H9 (cell line): ENCODE data around the gene FGF3. TPM values are rescaled to one million over a fixed set of nuclear protein-coding genes. Genes with fewer than 3 reads are reported as not detected.
A peak's percentile ranks its signal among the peaks of the same experiment; 100 is the strongest.

Source experiments
- DNase-seq: peaks from one replicate; pipeline ENCODE4 v3.0.0-alpha.2; 2017
- H2AFZ ChIP-seq: one replicate; pipeline ENCODE4 v1.6.1; 2013; ENCODE audit warnings: mild to moderate bottlenecking, low read length, control low read depth, moderate library complexity
- H2AK5ac ChIP-seq: 2 replicates; pipeline ENCODE4 v1.6.1; 2013; ENCODE audit warnings: low read length, control low read depth, mixed read lengths; ENCODE audit not compliant: insufficient read length
- H2BK120ac ChIP-seq: one replicate; pipeline ENCODE4 v1.6.1; 2013; ENCODE audit warnings: low read depth, mild to moderate bottlenecking, low read length, control low read depth, inconsistent platforms; ENCODE audit not compliant: poor library complexity, severe bottlenecking
- H2BK12ac ChIP-seq: 2 replicates; pipeline ENCODE4 v1.6.1; 2013; ENCODE audit warnings: low read length, control low read depth, mixed read lengths, low read depth; ENCODE audit not compliant: insufficient read length
- H2BK15ac ChIP-seq: 2 replicates; pipeline ENCODE4 v1.6.1; 2013; ENCODE audit warnings: low read depth, low read length, control low read depth
- H2BK20ac ChIP-seq: one replicate; pipeline ENCODE4 v1.6.1; 2013; ENCODE audit warnings: low read depth, mild to moderate bottlenecking, low read length, control low read depth, inconsistent platforms; ENCODE audit not compliant: poor library complexity, severe bottlenecking
- H2BK5ac ChIP-seq: 2 replicates; pipeline ENCODE4 v1.6.1; 2013; ENCODE audit warnings: low read length, control low read depth, mixed read lengths; ENCODE audit not compliant: insufficient read length
- H3K14ac ChIP-seq: 2 replicates; pipeline ENCODE4 v1.6.1; 2013; ENCODE audit warnings: low read length, control low read depth; ENCODE audit not compliant: insufficient read depth
- H3K18ac ChIP-seq: 2 replicates; pipeline ENCODE4 v1.6.1; 2013; ENCODE audit warnings: low read depth, mild to moderate bottlenecking, mixed read lengths, low read length, control low read depth; ENCODE audit not compliant: insufficient read length
- H3K23ac ChIP-seq: 2 replicates; pipeline ENCODE4 v1.6.1; 2013; ENCODE audit warnings: low read length, control low read depth, mixed read lengths, low read depth; ENCODE audit not compliant: insufficient read length
- H3K23me2 ChIP-seq: 2 replicates; pipeline ENCODE4 v1.6.1; 2013; ENCODE audit warnings: low read depth, mild to moderate bottlenecking, mixed read lengths, low read length, control low read depth; ENCODE audit not compliant: insufficient read length, poor library complexity, severe bottlenecking
- H3K27ac ChIP-seq: 2 replicates; pipeline ENCODE4 v1.5.1; 2013; ENCODE audit warnings: low read length, control low read depth, mixed read lengths, low read depth; ENCODE audit not compliant: insufficient read length
- H3K27me3 ChIP-seq: 2 replicates; pipeline ENCODE4 v1.6.1; 2013; ENCODE audit warnings: low read length, control low read depth, inconsistent platforms; ENCODE audit not compliant: insufficient read depth
- H3K4ac ChIP-seq: 2 replicates; pipeline ENCODE4 v1.6.1; 2013; ENCODE audit warnings: low read depth, mild to moderate bottlenecking, control low read depth, inconsistent platforms, low read length, moderate library complexity
- H3K4me1 ChIP-seq: 2 replicates; pipeline ENCODE4 v1.6.1; 2013; ENCODE audit warnings: low read length, control low read depth, inconsistent platforms; ENCODE audit not compliant: insufficient read depth
- H3K4me2 ChIP-seq: 2 replicates; pipeline ENCODE4 v1.6.1; 2013; ENCODE audit warnings: low read length, control low read depth, mixed read lengths; ENCODE audit not compliant: insufficient read length, insufficient read depth
- H3K56ac ChIP-seq: 2 replicates; pipeline ENCODE4 v1.6.1; 2013; ENCODE audit warnings: low read depth, mild to moderate bottlenecking, mixed read lengths, low read length, control low read depth; ENCODE audit not compliant: insufficient read length
- H3K79me1 ChIP-seq: 2 replicates; pipeline ENCODE4 v1.6.1; 2013; ENCODE audit warnings: low read depth, mild to moderate bottlenecking, moderate library complexity, low read length, control low read depth, inconsistent platforms; ENCODE audit not compliant: insufficient read depth, poor library complexity, severe bottlenecking
- H3K79me2 ChIP-seq: 2 replicates; pipeline ENCODE4 v1.6.1; 2013; ENCODE audit warnings: low read length, control low read depth, inconsistent platforms; ENCODE audit not compliant: insufficient read depth
- H3K9ac ChIP-seq: 2 replicates; pipeline ENCODE4 v1.6.1; 2013; ENCODE audit warnings: low read length, control low read depth, mixed read lengths; ENCODE audit not compliant: insufficient read length; ENCODE audit errors: extremely low read depth
- H3K9me3 ChIP-seq: one replicate; pipeline ENCODE4 v1.6.1; 2013; ENCODE audit warnings: low read depth, low read length, inconsistent platforms; ENCODE audit not compliant: control insufficient read depth
- H3T11ph ChIP-seq: one replicate; pipeline ENCODE4 v1.6.1; 2013; ENCODE audit warnings: mild to moderate bottlenecking, low read length, control low read depth, inconsistent platforms
- H4K20me1 ChIP-seq: one replicate; pipeline ENCODE4 v1.6.1; 2013; ENCODE audit not compliant: control insufficient read depth, insufficient read length, insufficient read depth
- H4K5ac ChIP-seq: 2 replicates; pipeline ENCODE4 v1.6.1; 2013; ENCODE audit warnings: low read depth, mild to moderate bottlenecking, mixed read lengths, low read length, control low read depth; ENCODE audit not compliant: insufficient read length
- H4K8ac ChIP-seq: replicated peaks from 2 replicates; pipeline ENCODE4 v1.6.1; 2013; ENCODE audit warnings: low read length, control low read depth, mixed read lengths, low read depth; ENCODE audit not compliant: insufficient read length
- H4K91ac ChIP-seq: 2 replicates; pipeline ENCODE4 v1.6.1; 2013; ENCODE audit warnings: low read depth, mild to moderate bottlenecking, moderate library complexity, mixed read lengths, low read length, control low read depth; ENCODE audit not compliant: insufficient read length
- H3K27ac Mint-ChIP-seq, 3 experiments: 2 replicates in 2 of 3; 3 replicates in 1 of 3; pipeline ENCODE4 v1.8.0; 2020 to 2021; ENCODE audit warnings: mixed read lengths in 3 of 3, mild to moderate bottlenecking in 1 of 3, moderate library complexity in 1 of 3
- H3K27me3 Mint-ChIP-seq: 2 replicates; pipeline ENCODE4 v1.8.0; 2021; ENCODE audit warnings: low read depth, mild to moderate bottlenecking, moderate library complexity, mixed read lengths
- H3K36me3 Mint-ChIP-seq, 3 experiments: 2 replicates in 2 of 3; 3 replicates in 1 of 3; pipeline ENCODE4 v1.8.0; 2020 to 2021; ENCODE audit warnings: low read depth in 3 of 3, mixed read lengths in 3 of 3; ENCODE audit not compliant: insufficient read depth in 1 of 3
- H3K4me1 Mint-ChIP-seq, 2 experiments: 2 replicates each; pipeline ENCODE4 v1.8.0; 2020; ENCODE audit warnings: mixed read lengths in 2 of 2
- H3K4me3 Mint-ChIP-seq, 2 experiments: 2 replicates in 1 of 2; 3 replicates in 1 of 2; pipeline ENCODE4 v1.8.0; 2020 to 2021; ENCODE audit warnings: mild to moderate bottlenecking in 2 of 2, mixed read lengths in 2 of 2, moderate library complexity in 1 of 2
- H3K9me3 Mint-ChIP-seq, 2 experiments: 2 replicates in 1 of 2; 3 replicates in 1 of 2; pipeline ENCODE4 v1.8.0; 2020; ENCODE audit warnings: mild to moderate bottlenecking in 2 of 2, mixed read lengths in 2 of 2, moderate library complexity in 1 of 2
- WGBS: extraction: QIAGEN DNeasy Blood & Tissue Kit; methylation state at CpG from one replicate; pipeline ENCODE4 v1.1.7; 2013; ENCODE audit warnings: missing lambda C conversion rate, low lambda C conversion rate, mixed read lengths; ENCODE audit not compliant: insufficient read length; ENCODE audit errors: extremely low coverage; 5-methylcytosine and 5-hydroxymethylcytosine counted together
- total RNA-seq: library from RNA; stranded (reverse); gene quantifications from 2 replicates; pipeline ENCODE4 v1.2.1, GENCODE V29; 2021
- TF ChIP-seq, protein P1 (sequence below): fragments of 200-600 bp; sonication (generic); conservative IDR thresholded peaks from 3 replicates; pipeline ENCODE4 v1.8.0; 2021; ENCODE audit warnings: antibody characterized with exemption, mild to moderate bottlenecking

The FGF3 gene
- total RNA-seq, 1 experiment from 2014 or later: not detected

DNA sequence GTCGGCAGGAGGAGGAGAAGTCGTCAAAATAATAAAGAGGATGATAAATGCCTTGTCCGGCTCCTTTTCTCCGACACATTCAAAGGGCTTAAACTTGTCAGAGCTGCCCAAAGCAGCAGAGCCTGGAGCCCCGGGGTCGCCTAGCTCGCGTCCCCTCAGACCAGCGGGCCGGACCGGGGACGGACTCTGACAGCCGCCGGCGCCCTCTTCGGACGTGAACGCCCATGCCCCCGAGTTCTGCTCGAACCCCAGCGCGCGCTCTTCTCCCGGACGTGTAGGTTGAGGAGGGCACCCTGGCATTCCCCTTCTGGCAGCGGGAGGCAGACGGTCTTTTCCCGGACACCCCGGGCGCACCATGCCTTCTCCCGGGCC is 999 bp downstream of the FGF3 start:
- Mint-ChIP-seq H3K4me3 (peak overlapping the region in 1 of 2 experiments; percentile 50; a peak in 3 of 5 replicates), H3K36me3 (no peaks in the 10 kb centered on the region; a peak in 1 of 7 replicates), H3K4me1 (peaks cover 6 to 11% of the 10 kb centered on the region in 2 experiments), H3K27ac (no peak overlapping the region), H3K27me3 (peaks cover 96% of the 10 kb centered on the region), H3K9me3 (peaks cover 0 to 6% of the 10 kb centered on the region in 2 experiments; a peak in 3 of 5 replicates)
- no peak overlapping the region for H3K23ac ChIP-seq
- H3K14ac ChIP-seq: no peak overlapping the region
- H4K8ac ChIP-seq: no peak overlapping the region
- WGBS: no CpG with 5 or more reads among the region's 31 CpGs
- no peak overlapping the region for H3T11ph ChIP-seq
- no peak overlapping the region for H3K18ac ChIP-seq
- H3K79me1 ChIP-seq: no peaks in the 10 kb centered on the region
- H2BK5ac ChIP-seq: no peak overlapping the region
- no peak overlapping the region for H3K4ac ChIP-seq
- H4K20me1 ChIP-seq: no peaks in the 10 kb centered on the region
- no peak overlapping the region for H4K5ac ChIP-seq
- no peaks in the 10 kb centered on the region for H3K4me1 ChIP-seq
- H3K27me3 ChIP-seq: peaks cover 60% of the 10 kb centered on the region
- no peak overlapping the region for H3K9ac ChIP-seq
- TF ChIP-seq, protein P1, sequence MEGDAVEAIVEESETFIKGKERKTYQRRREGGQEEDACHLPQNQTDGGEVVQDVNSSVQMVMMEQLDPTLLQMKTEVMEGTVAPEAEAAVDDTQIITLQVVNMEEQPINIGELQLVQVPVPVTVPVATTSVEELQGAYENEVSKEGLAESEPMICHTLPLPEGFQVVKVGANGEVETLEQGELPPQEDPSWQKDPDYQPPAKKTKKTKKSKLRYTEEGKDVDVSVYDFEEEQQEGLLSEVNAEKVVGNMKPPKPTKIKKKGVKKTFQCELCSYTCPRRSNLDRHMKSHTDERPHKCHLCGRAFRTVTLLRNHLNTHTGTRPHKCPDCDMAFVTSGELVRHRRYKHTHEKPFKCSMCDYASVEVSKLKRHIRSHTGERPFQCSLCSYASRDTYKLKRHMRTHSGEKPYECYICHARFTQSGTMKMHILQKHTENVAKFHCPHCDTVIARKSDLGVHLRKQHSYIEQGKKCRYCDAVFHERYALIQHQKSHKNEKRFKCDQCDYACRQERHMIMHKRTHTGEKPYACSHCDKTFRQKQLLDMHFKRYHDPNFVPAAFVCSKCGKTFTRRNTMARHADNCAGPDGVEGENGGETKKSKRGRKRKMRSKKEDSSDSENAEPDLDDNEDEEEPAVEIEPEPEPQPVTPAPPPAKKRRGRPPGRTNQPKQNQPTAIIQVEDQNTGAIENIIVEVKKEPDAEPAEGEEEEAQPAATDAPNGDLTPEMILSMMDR: no peak
- no peak overlapping the region for H2BK12ac ChIP-seq
- no peak overlapping the region for H2BK20ac ChIP-seq
- H2AFZ ChIP-seq: no peak overlapping the region
- H2AK5ac ChIP-seq: no peak overlapping the region
- no peaks in the 10 kb centered on the region for H3K79me2 ChIP-seq
- no peak overlapping the region for H2BK120ac ChIP-seq
- no peak overlapping the region for H3K27ac ChIP-seq
- no peak for DNase-seq
- H2BK15ac ChIP-seq: no peak overlapping the region
- H3K56ac ChIP-seq: no peak overlapping the region
- no peaks in the 10 kb centered on the region for H3K9me3 ChIP-seq
- no peak overlapping the region for H4K91ac ChIP-seq
- H3K23me2 ChIP-seq: peaks cover 9% of the 10 kb centered on the region
- H3K4me2 ChIP-seq: peak overlapping the region; percentile 45
